Stomach (tissue), 4 donors: ENCODE measurements around the gene FBXO34.

ENCODE experiments used
- CTCF ChIP-seq, 7 experiments: fragments of 450-650 bp in 4 of 7; fragments of 200-600 bp in 3 of 7; sonication (generic) in 3 of 7; IDR thresholded peaks; one replicate each; pipeline ENCODE4 v1.5.1; 2016 to 2019; ENCODE audit warnings: antibody characterized with exemption in 7 of 7, control low read depth in 2 of 7, mild to moderate bottlenecking in 1 of 7
- POLR2A ChIP-seq, 4 donors: fragments of 450-650 bp; IDR thresholded peaks; one replicate each; pipeline ENCODE4 v1.6.1; 2016; ENCODE audit warnings: antibody characterized with exemption in 4 of 4, control low read depth in 2 of 4, mild to moderate bottlenecking in 1 of 4, moderate library complexity in 1 of 4

GRCh38 chr14:55356913-55357312, 85.7 kb downstream of the FBXO34 start:
- TF ChIP-seq POLR2A (IDR thresholded peaks at IDR 0.05), result no peak
- no peak for TF ChIP-seq CTCF (IDR thresholded peaks at IDR 0.05)
